Measurements from ENCODE around the gene FAM120C.

The FAM120C gene

DNA sequence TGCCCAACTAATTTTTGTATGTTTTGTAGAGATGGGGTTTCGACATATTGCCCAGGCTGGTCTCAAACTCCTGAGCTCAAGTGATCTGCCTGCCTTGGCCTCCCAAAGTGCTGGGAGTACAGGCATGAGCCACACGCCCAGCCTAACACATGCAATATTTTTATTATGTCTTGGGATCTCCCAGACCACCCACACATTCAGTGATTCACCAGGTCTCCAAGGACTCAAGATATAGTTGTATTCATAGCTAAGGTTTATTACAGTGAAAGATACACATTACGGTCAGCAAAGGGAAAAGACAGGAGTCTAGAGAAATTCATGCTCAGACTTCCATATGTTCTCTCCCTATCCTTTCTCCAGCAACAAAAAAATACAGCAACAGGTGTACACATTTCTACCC lies 25.5 kb upstream of the FAM120C start:
- Histone ChIP-seq H3K36me3 (ENCODE audit: control insufficient read depth, insufficient read depth, low read length) (no peaks in the 10 kb centered on the region), H3K9ac (no peak overlapping the region), H3K4me3 (ENCODE audit: low read depth, low read length) (no peak overlapping the region), H3K4me1 (no peaks in the 10 kb centered on the region), H3K79me2 (no peaks in the 10 kb centered on the region), H3K27ac (no peak overlapping the region), H3K27me3 (ENCODE audit: control insufficient read depth, insufficient read depth, low read length) (no peaks in the 10 kb centered on the region), H2AFZ (no peak overlapping the region), H3K9me3 (ENCODE audit: control insufficient read depth, low read length) (no peaks in the 10 kb centered on the region), H3K4me2 (ENCODE audit: low read length) (no peak overlapping the region)
- TF ChIP-seq, protein P1, sequence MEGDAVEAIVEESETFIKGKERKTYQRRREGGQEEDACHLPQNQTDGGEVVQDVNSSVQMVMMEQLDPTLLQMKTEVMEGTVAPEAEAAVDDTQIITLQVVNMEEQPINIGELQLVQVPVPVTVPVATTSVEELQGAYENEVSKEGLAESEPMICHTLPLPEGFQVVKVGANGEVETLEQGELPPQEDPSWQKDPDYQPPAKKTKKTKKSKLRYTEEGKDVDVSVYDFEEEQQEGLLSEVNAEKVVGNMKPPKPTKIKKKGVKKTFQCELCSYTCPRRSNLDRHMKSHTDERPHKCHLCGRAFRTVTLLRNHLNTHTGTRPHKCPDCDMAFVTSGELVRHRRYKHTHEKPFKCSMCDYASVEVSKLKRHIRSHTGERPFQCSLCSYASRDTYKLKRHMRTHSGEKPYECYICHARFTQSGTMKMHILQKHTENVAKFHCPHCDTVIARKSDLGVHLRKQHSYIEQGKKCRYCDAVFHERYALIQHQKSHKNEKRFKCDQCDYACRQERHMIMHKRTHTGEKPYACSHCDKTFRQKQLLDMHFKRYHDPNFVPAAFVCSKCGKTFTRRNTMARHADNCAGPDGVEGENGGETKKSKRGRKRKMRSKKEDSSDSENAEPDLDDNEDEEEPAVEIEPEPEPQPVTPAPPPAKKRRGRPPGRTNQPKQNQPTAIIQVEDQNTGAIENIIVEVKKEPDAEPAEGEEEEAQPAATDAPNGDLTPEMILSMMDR (IDR thresholded peaks at IDR 0.05) = no peak

DNA sequence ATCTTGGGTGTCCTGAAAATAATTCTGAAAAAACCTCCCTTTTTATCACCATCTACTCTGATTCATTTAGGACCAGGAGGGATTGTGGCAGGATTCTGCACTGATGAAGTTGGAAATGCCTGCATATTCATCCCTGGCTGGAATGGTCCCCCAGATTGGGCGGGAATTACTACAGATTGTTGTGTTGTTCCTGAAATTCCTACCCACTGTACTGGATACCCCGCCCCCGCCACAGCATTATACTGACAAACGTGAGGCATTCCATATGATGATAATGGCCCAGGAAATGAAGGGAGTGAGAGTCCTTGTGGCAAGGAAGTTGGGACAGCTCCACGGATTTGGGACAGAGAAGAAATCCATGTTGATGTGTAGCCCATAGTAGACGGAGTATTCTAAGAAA lies 15.2 kb upstream of the FAM120C start:
- Histone ChIP-seq H3K9me3 (ENCODE audit: control insufficient read depth, low read length) (no peaks in the 10 kb centered on the region), H2AFZ (no peak overlapping the region), H3K4me2 (ENCODE audit: low read length) (no peak overlapping the region), H3K36me3 (ENCODE audit: control insufficient read depth, insufficient read depth, low read length) (no peaks in the 10 kb centered on the region), H3K27ac (no peak overlapping the region), H3K9ac (no peak overlapping the region), H3K27me3 (ENCODE audit: control insufficient read depth, insufficient read depth, low read length) (no peaks in the 10 kb centered on the region), H3K4me3 (ENCODE audit: low read depth, low read length) (no peak overlapping the region), H3K79me2 (no peaks in the 10 kb centered on the region), H3K4me1 (peaks cover 2% of the 10 kb centered on the region)
- TF ChIP-seq, protein P1 (IDR thresholded peaks at IDR 0.05) = no peak

DNA sequence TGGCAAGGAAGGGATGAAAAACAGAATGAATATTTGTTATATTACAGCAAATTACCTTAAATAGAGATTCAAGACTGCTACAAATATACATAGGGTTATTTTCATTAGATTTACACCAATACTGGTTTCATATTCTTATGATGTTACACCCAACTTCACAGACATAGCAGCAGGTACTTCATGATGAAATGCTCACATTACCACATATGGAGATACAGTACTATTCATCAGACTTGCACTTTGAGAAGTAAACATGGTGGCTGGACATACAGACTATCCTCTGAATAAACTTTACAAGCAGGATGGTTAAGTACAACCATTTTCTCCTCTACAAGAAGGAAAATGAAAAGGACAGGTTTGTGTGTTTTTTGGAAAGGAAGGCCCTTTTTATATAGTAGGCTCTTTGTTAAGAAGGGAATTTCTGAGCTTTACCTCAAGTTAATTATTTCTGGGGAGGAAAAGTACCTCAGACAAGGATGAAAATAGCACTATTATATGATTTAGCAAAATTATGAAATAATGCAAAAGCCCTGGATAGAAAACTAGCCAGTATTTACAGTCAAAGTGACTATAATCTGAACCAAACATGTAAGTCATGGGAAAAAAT lies 12.0 kb upstream of the FAM120C start:
- Histone ChIP-seq H3K4me1 (peaks cover 1% of the 10 kb centered on the region), H3K9ac (no peak overlapping the region), H3K9me3 (ENCODE audit: control insufficient read depth, low read length) (no peaks in the 10 kb centered on the region), H2AFZ (no peak overlapping the region), H3K27ac (no peak overlapping the region), H3K4me2 (ENCODE audit: low read length) (no peak overlapping the region), H3K36me3 (ENCODE audit: control insufficient read depth, insufficient read depth, low read length) (no peaks in the 10 kb centered on the region), H3K27me3 (ENCODE audit: control insufficient read depth, insufficient read depth, low read length) (no peaks in the 10 kb centered on the region), H3K79me2 (no peaks in the 10 kb centered on the region), H3K4me3 (ENCODE audit: low read depth, low read length) (no peak overlapping the region)
- TF ChIP-seq, protein P1 (IDR thresholded peaks at IDR 0.05) = no peak

DNA sequence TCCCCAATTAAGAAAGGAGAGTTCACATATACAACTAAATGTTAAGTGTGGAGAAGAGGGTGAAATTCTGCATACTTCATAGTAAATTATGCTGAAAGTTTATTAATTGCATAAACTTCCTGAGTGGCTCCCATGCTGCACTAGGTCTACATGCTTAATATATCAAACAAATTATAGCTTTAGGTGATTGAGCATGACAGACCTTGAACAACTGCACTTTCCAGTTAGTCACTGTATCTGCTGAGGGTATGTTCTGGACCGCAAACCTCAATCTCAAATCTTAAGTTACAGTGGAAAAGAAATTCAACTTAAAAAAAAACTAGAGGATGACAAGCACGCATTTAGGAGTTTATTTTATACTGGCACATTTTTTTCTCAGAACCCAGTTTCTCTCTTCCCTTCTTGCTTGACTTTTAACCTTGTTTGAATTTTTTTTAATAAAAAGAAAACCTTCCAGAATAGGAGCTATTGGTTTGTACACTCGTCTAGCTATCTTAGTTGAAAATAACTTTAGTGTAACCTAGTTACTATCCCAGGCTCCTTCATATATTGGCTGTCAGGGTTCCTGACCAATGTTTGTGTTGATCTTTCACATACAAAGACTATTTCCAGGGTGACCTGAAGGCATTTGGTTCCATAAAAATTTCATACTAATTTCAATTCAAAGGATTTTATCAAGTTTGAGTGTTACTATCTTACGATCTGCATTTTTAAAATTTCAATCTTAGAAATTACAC lies 10.2 kb upstream of the FAM120C start:
- Histone ChIP-seq H3K27ac (no peak overlapping the region), H3K79me2 (no peaks in the 10 kb centered on the region), H3K4me1 (no peaks in the 10 kb centered on the region), H3K27me3 (ENCODE audit: control insufficient read depth, insufficient read depth, low read length) (no peaks in the 10 kb centered on the region), H2AFZ (no peak overlapping the region), H3K4me3 (ENCODE audit: low read depth, low read length) (no peak overlapping the region), H3K9me3 (ENCODE audit: control insufficient read depth, low read length) (no peaks in the 10 kb centered on the region), H3K9ac (no peak overlapping the region), H3K4me2 (ENCODE audit: low read length) (no peak overlapping the region), H3K36me3 (ENCODE audit: control insufficient read depth, insufficient read depth, low read length) (no peaks in the 10 kb centered on the region)
- TF ChIP-seq, protein P1 (IDR thresholded peaks at IDR 0.05) = no peak

DNA sequence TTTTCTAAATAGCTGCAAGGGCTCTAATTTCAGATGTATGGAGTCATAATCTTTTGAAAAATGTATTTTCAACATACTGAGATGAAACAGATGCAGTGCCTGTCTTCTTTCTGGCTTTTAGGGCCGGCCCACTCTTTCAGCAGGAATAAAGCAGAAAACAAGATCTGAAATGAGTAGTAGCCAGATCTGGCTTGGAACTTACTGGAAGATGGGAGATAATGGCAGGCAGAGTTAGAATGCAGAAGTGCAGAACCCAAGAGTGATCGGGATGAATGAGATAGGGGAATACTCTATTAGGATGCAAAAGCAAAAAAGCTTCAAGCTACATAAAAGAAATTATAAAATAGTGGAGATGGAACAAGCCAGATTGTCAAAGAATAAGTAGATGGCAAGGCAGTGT lies 1.4 kb upstream of the FAM120C start:
- TF ChIP-seq, protein P1 (IDR thresholded peaks at IDR 0.05) = no peak

More for the DNA sequence above, 1.4 kb upstream of the FAM120C start:
- no peak overlapping the region for H3K27ac ChIP-seq
- H3K4me2 ChIP-seq (ENCODE audit: low read length) = no peak overlapping the region
- H2AFZ ChIP-seq = no peak overlapping the region
- peaks cover 11% of the 10 kb centered on the region for H3K4me1 ChIP-seq
- H3K9ac ChIP-seq = no peak overlapping the region
- H3K9me3 ChIP-seq (ENCODE audit: control insufficient read depth, low read length) = no peaks in the 10 kb centered on the region
- H3K36me3 ChIP-seq (ENCODE audit: control insufficient read depth, insufficient read depth, low read length) = no peaks in the 10 kb centered on the region
- H3K4me3 ChIP-seq (ENCODE audit: low read depth, low read length) = no peak overlapping the region
- peaks cover 9% of the 10 kb centered on the region for H3K79me2 ChIP-seq
- H3K27me3 ChIP-seq (ENCODE audit: control insufficient read depth, insufficient read depth, low read length) = no peaks in the 10 kb centered on the region
